CD4-positive, alpha-beta T cell treated with Interferon alpha-2 for 1 hour (primary cell): Measurements from ENCODE around the gene PARS2.

Source experiments
- DNase-seq, 2 donors: peaks; one replicate each; pipeline ENCODE4 v3.0.0-alpha.2; 2020 to 2022

PARS2 gene

GRCh38 chr1:54721719-54722118, 42.6 kb downstream of the PARS2 start:
- no peak for DNase-seq

- DNase-seq = no peak
Measured at GRCh38 chr1:54716299-54717047, 47.9 kb downstream of the PARS2 start.

- DNase-seq = peak; percentile 77 to 88
Measured at GRCh38 chr1:54715493-54716298, 48.6 kb downstream of the PARS2 start, which contains the start of gene TTC4. Gene TTC4, plus strand, starts transcription at chr1:54715861. Its CDS starts 48 bp downstream, at chr1:54715909.

- DNase-seq = no peak
Measured at GRCh38 chr1:54714881-54715492, 49.3 kb downstream of the PARS2 start.

GRCh38 chr1:54711536-54711935, 52.8 kb downstream of the PARS2 start:
- no peak for DNase-seq

GRCh38 chr1:54710841-54711240, 53.5 kb downstream of the PARS2 start:
- DNase-seq = no peak

GRCh38 chr1:54710434-54710833, 53.9 kb downstream of the PARS2 start:
- DNase-seq = no peak

GRCh38 chr1:54709547-54710292, 54.6 kb downstream of the PARS2 start:
- DNase-seq = no peak

GRCh38 chr1:54708385-54708784, 55.9 kb downstream of the PARS2 start:
- no peak for DNase-seq
